Uterus (tissue), 4 donors: ENCODE data around the gene UPF3A. TPM values are rescaled to one million over a fixed set of nuclear protein-coding genes. Genes with fewer than 3 reads are reported as not detected.

Experiments used
- DNase-seq, 2 donors: peaks; one replicate each; pipeline ENCODE4 v3.0.0-alpha.2; 2019 to 2020
- H3K27ac ChIP-seq, 2 donors: fragments of 200-600 bp; sonication (generic); 1 replicate in 1 of 2; 2 replicates in 1 of 2; pipeline ENCODE4 v1.5.1; 2016 to 2018
- H3K27me3 ChIP-seq, 2 donors: fragments of 200-600 bp; sonication (generic); one replicate each; pipeline ENCODE4 v1.5.1; 2018 to 2019; ENCODE audit warnings: control low read depth in 1 of 2
- H3K36me3 ChIP-seq, 2 donors: fragments of 200-600 bp; sonication (generic); one replicate each; pipeline ENCODE4 v1.5.1; 2019; ENCODE audit warnings: control low read depth in 1 of 2
- H3K4me1 ChIP-seq, 2 donors: fragments of 200-600 bp; sonication (generic); one replicate each; pipeline ENCODE4 v1.5.1; 2018 to 2019; ENCODE audit warnings: control low read depth in 1 of 2
- H3K4me3 ChIP-seq, 2 donors: fragments of 200-600 bp; sonication (generic); 1 replicate in 1 of 2; 2 replicates in 1 of 2; pipeline ENCODE4 v1.5.1; 2018 to 2019; ENCODE audit warnings: mild to moderate bottlenecking in 1 of 2
- H3K9me3 ChIP-seq, 2 donors: fragments of 200-600 bp; sonication (generic); one replicate each; pipeline ENCODE4 v1.5.1; 2019; ENCODE audit warnings: control low read depth in 1 of 2
- CTCF ChIP-seq, 4 experiments: fragments of 200-600 bp in 2 of 4; fragments of 450-650 bp in 2 of 4; sonication (generic) in 2 of 4; IDR thresholded peaks; one replicate each; pipeline ENCODE4 v1.5.1; 2016 to 2019; ENCODE audit warnings: antibody characterized with exemption in 4 of 4, mild to moderate bottlenecking in 2 of 4, moderate library complexity in 1 of 4
- POLR2A ChIP-seq, 2 donors: fragments of 450-650 bp; IDR thresholded peaks; one replicate each; pipeline ENCODE4 v1.6.1; 2016; ENCODE audit warnings: antibody characterized with exemption in 2 of 2, mild to moderate bottlenecking in 1 of 2, moderate library complexity in 1 of 2
- intact Hi-C: fragments of 100-400 bp; cut with DNase I; formaldehyde crosslinking; loops from one replicate; pipeline ENCODE4 v1.15.1; 2023; ENCODE audit warnings: low total_unique reads
- total RNA-seq, 4 donors: library from RNA; depleted of rRNA in 3 of 4; stranded (reverse); fragments of >200 nt in 3 of 4; gene quantifications; one replicate each; pipeline versions ENCODE4 v1.1.0 to v1.2.4, GENCODE V29; 2014 to 2023
- donor health status: DM: yes; HTN: yes; CAD: no.

UPF3A gene
- total RNA-seq, 4 donors from 2014 or later: 15.0 to 74.1 (median 34.9) TPM

DNA sequence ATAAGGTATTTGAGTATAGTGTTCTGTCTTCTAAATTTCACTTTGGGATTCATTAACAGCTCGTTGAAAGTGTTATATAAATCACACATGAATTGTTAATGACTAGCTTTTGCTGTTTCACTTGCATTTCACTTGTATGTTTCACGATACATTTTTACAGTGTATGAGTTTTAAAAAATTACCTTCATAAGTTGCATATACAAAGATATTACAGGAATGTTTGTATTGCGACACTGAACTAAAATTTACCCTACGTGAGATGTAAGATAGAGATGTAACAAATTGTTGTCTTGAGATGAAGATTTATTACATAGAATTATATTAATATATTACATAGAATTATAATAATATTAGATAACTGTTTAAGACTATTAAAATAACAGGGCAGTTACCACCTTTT is 45.2 kb upstream of the UPF3A start:
- H3K4me1 ChIP-seq: peaks cover 0 to 7% of the 10 kb centered on the region in 2 donors
- peak overlapping the region in 1 of 2 donors; percentile 67 for H3K27ac ChIP-seq
- no peak for DNase-seq
- H3K4me3 ChIP-seq: peak overlapping the region; percentile 69 to 73
- intact Hi-C loops: no loop called here
- no peaks in the 10 kb centered on the region for H3K27me3 ChIP-seq
- H3K9me3 ChIP-seq: no peaks in the 10 kb centered on the region
- TF ChIP-seq POLR2A (IDR thresholded peaks at IDR 0.05) (no peak), CTCF (IDR thresholded peaks at IDR 0.05) (no peak)
- H3K36me3 ChIP-seq: no peaks in the 10 kb centered on the region

DNA sequence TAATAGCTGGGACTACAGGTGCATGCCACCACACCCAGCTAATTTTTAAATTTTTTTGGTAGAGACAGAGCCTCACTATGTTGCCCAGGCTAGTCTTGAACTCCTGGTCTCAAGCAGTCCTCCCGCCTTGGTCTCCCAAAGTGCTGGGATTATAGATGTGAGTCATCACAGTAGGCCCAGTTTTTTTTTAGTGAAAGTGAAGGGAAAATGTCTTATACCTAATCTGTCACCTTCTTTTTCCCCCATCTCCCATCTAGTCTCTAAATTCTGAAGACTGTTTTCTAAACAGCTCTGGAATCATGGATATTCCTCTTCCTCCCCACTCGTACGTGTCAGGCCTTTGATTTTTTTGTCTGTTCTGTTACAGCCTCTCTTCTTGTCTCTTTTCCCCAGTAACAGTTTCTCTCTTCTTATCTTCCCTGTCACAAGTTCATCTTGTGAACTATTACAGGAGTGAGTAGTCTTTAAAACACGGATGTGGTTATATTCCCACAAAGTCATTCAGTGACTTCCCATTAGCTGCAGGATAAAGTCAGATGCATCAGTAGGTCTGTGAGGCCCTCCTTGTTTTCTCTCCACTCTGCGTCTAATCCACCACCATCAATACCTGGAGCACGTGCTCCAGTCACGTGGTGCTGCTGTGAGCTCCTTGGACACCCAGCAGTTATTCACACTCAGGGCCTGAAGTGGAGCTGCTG is 43.8 kb upstream of the UPF3A start:
- H3K27ac ChIP-seq: no peak overlapping the region
- H3K4me3 ChIP-seq: no peak overlapping the region
- no peaks in the 10 kb centered on the region for H3K9me3 ChIP-seq
- H3K36me3 ChIP-seq: no peaks in the 10 kb centered on the region
- intact Hi-C loops: no loop called here
- TF ChIP-seq POLR2A (IDR thresholded peaks at IDR 0.05): no peak
- no peak for TF ChIP-seq CTCF (IDR thresholded peaks at IDR 0.05)
- peaks cover 0 to 7% of the 10 kb centered on the region in 2 donors for H3K4me1 ChIP-seq
- no peak for DNase-seq
- H3K27me3 ChIP-seq: no peaks in the 10 kb centered on the region

DNA sequence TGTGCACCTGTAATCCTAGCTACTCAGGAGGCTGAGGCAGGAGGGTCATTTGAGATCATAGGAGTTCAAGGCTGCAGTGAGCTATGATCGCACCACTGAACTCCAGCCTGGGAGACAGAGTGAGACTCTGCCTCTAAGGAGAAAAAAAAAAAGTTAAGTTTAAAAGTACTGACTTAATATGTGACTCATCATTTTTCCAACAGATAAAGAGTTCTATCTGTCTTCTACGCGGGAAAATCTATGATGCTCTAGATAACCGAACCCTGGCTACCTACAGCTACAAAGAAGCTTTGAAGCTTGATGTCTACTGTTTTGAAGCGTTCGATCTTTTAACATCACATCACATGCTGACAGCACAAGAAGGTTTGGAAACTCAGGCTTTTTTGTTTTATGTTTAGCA is 39.5 kb upstream of the UPF3A start:
- H3K4me1 ChIP-seq: no peaks in the 10 kb centered on the region
- no peaks in the 10 kb centered on the region for H3K27me3 ChIP-seq
- DNase-seq: no peak
- intact Hi-C loops: no loop called here
- TF ChIP-seq POLR2A (IDR thresholded peaks at IDR 0.05) (no peak), CTCF (IDR thresholded peaks at IDR 0.05) (no peak)
- H3K4me3 ChIP-seq: no peak overlapping the region
- no peak overlapping the region for H3K27ac ChIP-seq
- no peaks in the 10 kb centered on the region for H3K9me3 ChIP-seq
- peaks cover 0 to 3% of the 10 kb centered on the region in 2 donors for H3K36me3 ChIP-seq

GRCh38 chr13:114243971-114244370 is 37.4 kb upstream of the UPF3A start:
- Histone ChIP-seq H3K4me3 (no peak overlapping the region), H3K27ac (no peak overlapping the region), H3K4me1 (no peaks in the 10 kb centered on the region), H3K9me3 (no peaks in the 10 kb centered on the region), H3K27me3 (no peaks in the 10 kb centered on the region), H3K36me3 (peaks cover 0 to 3% of the 10 kb centered on the region in 2 donors)
- intact Hi-C loops: no loop called here
- no peak for DNase-seq
- TF ChIP-seq CTCF (IDR thresholded peaks at IDR 0.05): no peak

DNA sequence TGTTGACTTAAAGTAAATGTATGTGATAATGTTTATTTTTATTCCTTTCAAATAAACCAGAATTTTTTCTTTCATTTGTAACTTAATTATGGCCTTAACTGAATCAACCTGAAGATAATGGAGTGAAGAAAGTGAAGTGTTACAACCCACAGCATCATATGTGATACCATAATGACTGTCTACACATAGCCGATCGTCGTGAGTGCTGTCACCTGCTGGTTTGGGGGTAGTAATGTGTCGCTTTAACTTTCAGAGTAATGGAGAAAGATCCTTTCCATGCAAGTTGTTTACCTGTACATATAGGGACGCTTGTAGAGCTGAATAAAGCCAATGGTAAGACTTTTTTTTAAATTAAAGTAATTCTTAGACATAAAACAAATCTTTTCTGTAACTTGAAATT is 36.8 kb upstream of the UPF3A start:
- no peak for DNase-seq
- H3K9me3 ChIP-seq: no peaks in the 10 kb centered on the region
- no peak overlapping the region for H3K4me3 ChIP-seq
- H3K27ac ChIP-seq: no peak overlapping the region
- no peaks in the 10 kb centered on the region for H3K4me1 ChIP-seq
- no peaks in the 10 kb centered on the region for H3K27me3 ChIP-seq
- intact Hi-C loops: no loop called here
- peaks cover 0 to 3% of the 10 kb centered on the region in 2 donors for H3K36me3 ChIP-seq
- no peak for TF ChIP-seq CTCF (IDR thresholded peaks at IDR 0.05)
- no peak for TF ChIP-seq POLR2A (IDR thresholded peaks at IDR 0.05)
